Caco-2 (cell line): ENCODE data around the gene LGR6. TPM values are rescaled to one million over a fixed set of nuclear protein-coding genes. Genes with fewer than 3 reads are reported as not detected.

Source experiments
- BruUV-seq: library from RNA; stranded (reverse); fragments of 400-500 nt; replicated peaks from 2 replicates; lab custom pipeline; 2021; lab: Mats Ljungman, UMichigan
- CTCF ChIA-PET: fragments of 300-600 bp; sonication (Branson Sonifier 250); formaldehyde crosslinking; loops from one replicate; lab custom pipeline; 2022; ENCODE audit warnings: antibody characterized with exemption; lab: Charles Lee
- POLR2A ChIA-PET: fragments of 300-600 bp; sonication (Branson Sonifier 250); formaldehyde crosslinking; loops from one replicate; lab custom pipeline; 2022; ENCODE audit warnings: antibody characterized with exemption; lab: Charles Lee
- DNase-seq, 2 experiments: peaks; one replicate each; pipeline versions ENCODE4 v3.0.0 to v3.0.0-alpha.2; 2020 to 2022
- H3K27me3 ChIP-seq: replicated peaks from 2 replicates; pipeline ENCODE4 v1.6.0; 2011; ENCODE audit warnings: low read length; ENCODE audit not compliant: control insufficient read depth, insufficient read depth
- H3K36me3 ChIP-seq: 2 replicates; pipeline ENCODE4 v1.5.1; 2011; ENCODE audit warnings: low read length; ENCODE audit not compliant: control insufficient read depth, insufficient read depth
- H3K4me1 ChIP-seq: fragments of 250-450 bp; sonication (Bioruptor Pico); 2 replicates; pipeline ENCODE4 v1.5.1; 2020; ENCODE audit warnings: mild to moderate bottlenecking
- H3K4me3 ChIP-seq: 2 replicates; pipeline ENCODE4 v1.5.1; 2011; ENCODE audit warnings: low read depth, mild to moderate bottlenecking, control low read depth, low read length
- H3K9me3 ChIP-seq: fragments of 250-450 bp; sonication (Bioruptor Pico); 2 replicates; pipeline ENCODE4 v1.5.1; 2020; ENCODE audit warnings: mild to moderate bottlenecking, moderate library complexity
- H3K27ac Mint-ChIP-seq: one replicate; pipeline ENCODE4 v1.8.0; 2022; ENCODE audit warnings: mixed read lengths; ENCODE audit not compliant: unreplicated experiment
- H3K27me3 Mint-ChIP-seq: one replicate; pipeline ENCODE4 v1.8.0; 2022; ENCODE audit warnings: mixed read lengths; ENCODE audit not compliant: insufficient read depth, unreplicated experiment
- H3K36me3 Mint-ChIP-seq: one replicate; pipeline ENCODE4 v1.8.0; 2022; ENCODE audit warnings: mild to moderate bottlenecking, mixed read lengths; ENCODE audit not compliant: insufficient read depth, unreplicated experiment
- H3K4me1 Mint-ChIP-seq: one replicate; pipeline ENCODE4 v1.8.0; 2022; ENCODE audit warnings: low read depth, mixed read lengths; ENCODE audit not compliant: unreplicated experiment
- H3K4me3 Mint-ChIP-seq: one replicate; pipeline ENCODE4 v1.8.0; 2022; ENCODE audit warnings: mild to moderate bottlenecking, moderate library complexity, mixed read lengths; ENCODE audit not compliant: unreplicated experiment
- H3K9me3 Mint-ChIP-seq: one replicate; pipeline ENCODE4 v1.8.0; 2022; ENCODE audit warnings: mixed read lengths; ENCODE audit not compliant: unreplicated experiment
- CTCF ChIP-seq, 2 experiments: fragments of 200-600 bp in 1 of 2; IDR thresholded peaks; 1 replicate in 1 of 2; 2 replicates in 1 of 2; pipeline versions ENCODE4 v1.5.1 to v1.8.0; 2011 to 2022; ENCODE audit warnings: antibody characterized with exemption in 1 of 2, control low read depth in 1 of 2, inconsistent platforms in 1 of 2, low read depth in 1 of 2, low read length in 1 of 2, mild to moderate bottlenecking in 1 of 2, moderate library complexity in 1 of 2; ENCODE audit not compliant: insufficient read depth in 1 of 2, severe bottlenecking in 1 of 2, unreplicated experiment in 1 of 2
- intact Hi-C: fragments of 100-400 bp; cut with micrococcal nuclease; formaldehyde crosslinking; loops from one replicate; pipeline ENCODE4 v1.10.0; 2022; ENCODE audit not compliant: unreplicated experiment
- total RNA-seq: library from RNA; stranded (reverse); gene quantifications from 2 replicates; pipeline ENCODE4 v1.2.3, GENCODE V29; 2022

The LGR6 gene
- total RNA-seq, 1 experiment from 2014 or later: 0.36 TPM

GRCh38 chr1:202181586-202181985 is 12.0 kb upstream of the LGR6 start:
- Mint-ChIP-seq H3K27me3 (peaks cover 2% of the 10 kb centered on the region), H3K27ac (no peak overlapping the region), H3K4me3 (no peak overlapping the region), H3K36me3 (peaks cover 6% of the 10 kb centered on the region), H3K9me3 (no peaks in the 10 kb centered on the region), H3K4me1 (peaks cover 7% of the 10 kb centered on the region)
- Histone ChIP-seq H3K9me3 (no peaks in the 10 kb centered on the region), H3K27me3 (no peaks in the 10 kb centered on the region), H3K4me3 (no peak overlapping the region), H3K4me1 (no peaks in the 10 kb centered on the region), H3K36me3 (no peaks in the 10 kb centered on the region)
- TF ChIP-seq CTCF (IDR thresholded peaks at IDR 0.05; ENCODE audit: insufficient read depth in 1 of 2, low read depth in 1 of 2, low read length in 1 of 2, severe bottlenecking in 1 of 2, unreplicated experiment in 1 of 2): no peak
- intact Hi-C loops: no loop called here
- ChIA-PET POLR2A (no interaction called here), CTCF (no interaction called here)
- no TSS peak for BruUV-seq
- DNase-seq: no peak

- peaks cover 7% of the 10 kb centered on the region for H3K4me1 Mint-ChIP-seq
- Histone ChIP-seq H3K4me1 (no peaks in the 10 kb centered on the region), H3K4me3 (no peak overlapping the region), H3K9me3 (no peaks in the 10 kb centered on the region), H3K27me3 (no peaks in the 10 kb centered on the region), H3K36me3 (no peaks in the 10 kb centered on the region)
- DNase-seq: no peak
- ChIA-PET CTCF (no interaction called here), POLR2A (interaction anchor here (0.6 kb wide), 1 partner anchor 392 kb away, joined by 4 read pairs; no protein-coding TSS in a partner anchor)
- H3K9me3 Mint-ChIP-seq: no peaks in the 10 kb centered on the region
- intact Hi-C loops: no loop called here
- no peak overlapping the region for H3K4me3 Mint-ChIP-seq
- no TSS peak for BruUV-seq
- H3K27ac Mint-ChIP-seq: no peak overlapping the region
- peaks cover 2% of the 10 kb centered on the region for H3K27me3 Mint-ChIP-seq
- TF ChIP-seq CTCF (IDR thresholded peaks at IDR 0.05; ENCODE audit: insufficient read depth in 1 of 2, low read depth in 1 of 2, low read length in 1 of 2, severe bottlenecking in 1 of 2, unreplicated experiment in 1 of 2): no peak
- peaks cover 6% of the 10 kb centered on the region for H3K36me3 Mint-ChIP-seq
These were observed 11.3 kb upstream of the LGR6 start for GRCh38 chr1:202182040-202182877.

GRCh38 chr1:202184750-202185460 is 8.7 kb upstream of the LGR6 start:
- peak; percentile 88 to 92 for TF ChIP-seq CTCF (IDR thresholded peaks at IDR 0.05; ENCODE audit: insufficient read depth in 1 of 2, low read depth in 1 of 2, low read length in 1 of 2, severe bottlenecking in 1 of 2, unreplicated experiment in 1 of 2)
- H3K36me3 Mint-ChIP-seq: peaks cover 6% of the 10 kb centered on the region
- no peaks in the 10 kb centered on the region for H3K9me3 Mint-ChIP-seq
- CTCF ChIA-PET: interaction anchor here (0.7 kb wide), 1 partner anchor 90 kb away, joined by 8 read pairs; no protein-coding TSS in a partner anchor
- peaks cover 15% of the 10 kb centered on the region for H3K4me1 Mint-ChIP-seq
- POLR2A ChIA-PET: no interaction called here
- DNase-seq: peak; percentile 87 to 89
- no peak overlapping the region for H3K4me3 Mint-ChIP-seq
- no peaks in the 10 kb centered on the region for H3K27me3 ChIP-seq
- H3K4me3 ChIP-seq: no peak overlapping the region
- H3K36me3 ChIP-seq: no peaks in the 10 kb centered on the region
- H3K9me3 ChIP-seq: no peaks in the 10 kb centered on the region
- no peak overlapping the region for H3K27ac Mint-ChIP-seq
- peaks cover 9% of the 10 kb centered on the region for H3K4me1 ChIP-seq
- peaks cover 2% of the 10 kb centered on the region for H3K27me3 Mint-ChIP-seq
- BruUV-seq: no TSS peak
- intact Hi-C loops: loop anchor here (1.0 to 5.0 kb wide), 2 partner anchors 72 to 534 kb away; no protein-coding TSS in a partner anchor
